GM19239 (cell line): ENCODE data around the gene ATP5F1C.

Experiments
- DNase-seq: peaks from one replicate; pipeline ENCODE4 v3.0.0; 2011; ENCODE audit warnings: low spot score; ENCODE audit not compliant: insufficient read length
- FAIRE-seq: peaks from 2 replicates; lab custom pipeline; 2011; peaks lifted over from hg19 to GRCh38; lab: Jason Lieb, UNC

ATP5F1C gene

DNA sequence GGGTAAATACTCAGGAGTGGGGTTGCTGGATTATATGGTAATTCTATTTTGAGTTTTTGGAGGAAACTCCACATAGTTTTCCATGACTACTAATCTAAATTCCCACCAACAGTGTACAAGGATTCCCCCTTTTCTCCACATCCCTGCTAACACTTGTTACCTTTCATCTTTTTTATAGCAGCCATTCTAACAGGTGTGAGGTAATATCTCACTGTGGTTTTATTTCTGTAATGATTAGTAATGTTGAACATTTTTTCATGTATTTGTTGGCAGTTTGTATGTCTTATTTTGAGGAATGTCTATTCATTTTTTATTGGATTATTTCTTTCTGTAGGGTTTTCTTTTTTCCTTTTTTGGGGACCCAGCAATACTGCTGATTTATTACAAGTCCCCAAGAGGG lies 45.2 kb downstream of the ATP5F1C start:
- DNase-seq = no peak
- FAIRE-seq = no peak

DNA sequence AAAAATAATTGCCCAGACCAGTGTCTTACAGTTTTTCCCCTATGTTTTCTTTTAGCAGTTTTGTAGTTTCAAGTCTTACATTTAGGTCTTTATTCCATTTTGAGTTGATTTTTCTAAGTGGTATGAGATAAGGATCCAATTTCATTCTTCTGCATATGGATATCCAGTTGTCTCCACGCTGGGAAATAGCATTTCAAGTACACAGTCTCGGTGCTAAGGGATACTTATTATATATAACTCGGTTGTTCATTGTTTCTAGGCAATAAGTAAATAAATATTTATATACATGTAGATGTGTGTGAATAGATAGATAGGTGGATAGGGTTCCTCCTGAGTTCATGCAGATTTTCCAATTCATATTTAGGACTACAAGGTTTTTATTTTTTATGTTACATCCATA lies 46.3 kb downstream of the ATP5F1C start:
- FAIRE-seq = no peak
- DNase-seq = no peak

DNA sequence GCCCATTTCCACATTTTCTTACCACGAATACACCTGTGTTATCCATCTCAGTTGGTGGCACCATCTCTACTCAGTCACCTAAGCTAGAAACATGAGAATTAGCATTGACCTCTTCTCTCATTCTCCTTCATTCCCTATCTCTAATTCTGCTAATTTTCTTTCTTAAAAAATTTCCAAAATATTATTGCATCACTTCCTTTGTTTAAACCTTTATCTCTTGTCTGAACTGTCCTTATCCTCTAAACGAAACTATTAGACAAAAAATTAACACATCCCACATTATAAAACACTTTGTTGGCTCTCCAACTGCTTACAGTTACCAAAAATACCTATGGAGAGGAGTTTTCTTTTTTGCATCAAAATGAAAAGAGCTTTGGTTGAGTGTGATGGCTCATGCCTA lies 48.6 kb downstream of the ATP5F1C start:
- DNase-seq (no peak), FAIRE-seq (no peak)

DNA sequence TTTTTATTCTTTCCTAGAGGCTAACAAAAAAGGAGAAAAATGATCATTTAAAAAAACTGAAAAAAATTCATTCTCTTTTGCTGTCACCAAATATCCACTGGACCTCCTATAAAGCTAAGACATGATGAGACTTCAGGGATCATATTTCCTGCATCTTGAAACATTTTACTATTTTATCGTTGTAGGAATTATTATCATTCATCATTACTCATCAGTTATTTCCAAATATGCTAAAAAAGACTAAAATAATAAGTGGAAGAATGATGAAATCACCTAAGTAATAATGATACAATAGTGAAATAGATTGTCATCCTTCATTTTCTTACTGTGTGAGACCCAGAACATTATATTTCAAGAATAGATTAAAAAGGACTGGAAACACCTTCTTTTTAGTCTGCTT lies 58.6 kb downstream of the ATP5F1C start:
- DNase-seq (no peak), FAIRE-seq (no peak)

DNA sequence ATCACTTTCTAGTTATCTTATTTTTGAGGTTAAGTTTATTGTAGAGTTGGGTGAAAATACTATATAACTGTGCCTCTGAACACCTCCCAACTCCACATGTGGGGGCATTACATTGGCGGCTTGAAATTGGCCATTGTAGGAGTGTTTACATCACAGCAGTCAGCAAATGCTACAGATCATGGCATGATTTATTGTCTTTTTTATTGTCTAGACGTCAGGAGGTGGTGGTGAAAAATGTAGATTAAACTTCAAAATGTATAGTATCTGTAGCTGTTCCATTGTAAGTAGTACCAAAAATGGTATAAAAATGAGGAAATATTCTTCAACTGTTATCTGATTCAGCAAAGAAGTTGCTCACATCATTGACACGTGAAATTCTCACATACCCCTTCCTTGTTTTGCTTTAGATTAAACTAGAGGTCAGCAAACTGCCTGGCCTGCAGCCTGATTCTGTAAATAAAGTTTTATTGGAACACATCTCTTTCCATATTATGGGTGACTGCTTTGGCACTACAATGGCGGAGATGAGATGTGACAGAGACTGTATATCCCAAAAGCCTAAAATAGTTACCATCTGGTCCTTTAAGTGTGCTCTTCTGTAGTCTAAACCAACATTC lies 65.4 kb downstream of the ATP5F1C start:
- FAIRE-seq (no peak), DNase-seq (no peak)

DNA sequence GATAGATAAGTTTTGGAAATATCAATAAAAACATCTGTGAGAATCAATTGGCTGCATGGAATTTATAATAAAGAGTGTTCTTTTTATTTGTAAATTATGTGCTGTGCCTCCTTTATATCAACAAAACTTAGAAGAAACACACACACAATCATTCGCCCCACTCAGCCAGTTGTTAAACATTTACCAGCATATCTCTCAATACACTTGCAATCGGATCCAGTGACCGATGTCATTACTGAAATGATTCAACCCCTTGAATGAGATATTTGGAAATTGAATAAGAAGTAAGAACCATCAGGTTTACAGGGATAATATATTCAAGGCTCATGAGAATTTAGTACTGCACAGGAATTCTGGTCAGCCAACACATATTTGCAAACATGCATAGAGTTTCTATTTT lies 65.9 kb downstream of the ATP5F1C start:
- no peak for DNase-seq
- no peak for FAIRE-seq

DNA sequence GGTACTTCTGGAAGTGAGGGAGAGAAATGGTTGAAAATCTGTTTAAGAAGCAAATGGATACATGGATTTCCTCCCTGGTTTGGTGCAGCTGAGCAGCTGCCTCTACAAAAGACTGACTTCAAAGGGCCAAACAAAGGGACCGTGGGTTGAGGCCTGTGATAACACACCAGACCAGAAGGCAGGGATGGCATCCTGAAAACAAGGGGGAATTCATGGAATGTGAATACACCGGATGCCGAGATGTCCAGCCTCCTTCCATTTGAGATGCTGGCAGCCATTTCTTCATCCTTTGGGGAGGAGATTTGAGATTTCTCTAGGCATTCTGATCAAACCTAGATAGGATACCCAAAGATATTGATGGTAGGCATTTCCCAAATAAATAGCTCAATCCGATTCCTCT lies 67.2 kb downstream of the ATP5F1C start:
- FAIRE-seq = no peak
- no peak for DNase-seq

DNA sequence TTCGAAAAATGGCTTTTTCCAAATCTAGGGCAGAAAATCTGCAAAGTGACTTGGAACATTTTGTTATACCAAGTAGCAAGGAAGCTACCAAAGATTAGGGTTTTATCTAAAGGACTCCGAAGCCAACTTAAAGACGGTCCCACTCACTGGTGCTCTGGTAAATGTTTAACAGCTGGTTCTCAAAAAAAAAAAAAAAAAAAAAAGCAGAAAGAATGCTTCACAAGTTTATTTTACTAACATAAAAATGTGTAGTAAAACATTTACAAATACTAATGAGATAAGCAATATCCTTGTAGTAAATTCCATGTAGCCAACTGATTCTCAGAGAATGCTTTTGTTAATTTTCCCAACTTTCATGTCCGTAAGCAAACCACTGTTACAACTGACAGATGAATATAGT lies 68.7 kb downstream of the ATP5F1C start:
- DNase-seq (no peak), FAIRE-seq (no peak)

DNA sequence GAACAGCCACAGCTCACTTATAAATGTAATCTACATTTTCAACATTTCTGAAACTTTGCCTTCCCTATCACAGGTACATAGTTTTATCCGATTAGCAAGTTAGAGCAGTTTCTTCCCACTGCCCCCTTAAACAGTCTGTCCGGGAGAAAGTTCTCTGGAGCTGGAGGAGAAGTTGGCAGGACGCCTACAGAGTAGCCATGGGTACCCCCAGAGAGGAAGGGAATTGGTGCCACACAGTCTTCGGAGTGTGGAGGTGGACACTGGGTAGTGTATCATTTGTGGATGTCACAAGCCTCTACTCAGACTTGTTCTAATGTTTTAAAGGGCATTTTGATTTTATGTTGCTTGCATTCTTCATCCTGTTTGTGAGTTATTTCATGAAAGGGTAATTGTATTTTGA lies 69.3 kb downstream of the ATP5F1C start:
- DNase-seq (no peak), FAIRE-seq (no peak)
